HL-60 (cell line): Measurements from ENCODE around the gene TMEM163.

Experiments used
- DNase-seq, 2 experiments: peaks; one replicate each; pipeline ENCODE4 v3.0.0-alpha.2; 2010 to 2020; ENCODE audit warnings: low read depth in 1 of 2, low spot score in 1 of 2
- H3K27ac ChIP-seq: fragments of 250-450 bp; sonication (Bioruptor Pico); replicated peaks from 2 replicates; pipeline ENCODE4 v1.5.1; 2020; ENCODE audit warnings: mild to moderate bottlenecking, moderate library complexity
- H3K27me3 ChIP-seq: fragments of 250-450 bp; sonication (Bioruptor Pico); 2 replicates; pipeline ENCODE4 v1.5.1; 2021; ENCODE audit warnings: mild to moderate bottlenecking, moderate library complexity; ENCODE audit not compliant: insufficient read depth, poor library complexity, severe bottlenecking
- H3K4me3 ChIP-seq: replicated peaks from 2 replicates; pipeline ENCODE4 v1.5.1; 2011; ENCODE audit warnings: mild to moderate bottlenecking, control low read depth, low read length; ENCODE audit not compliant: insufficient read depth
- GABPA ChIP-seq: IDR thresholded peaks from 2 replicates; pipeline ENCODE4 v1.6.1; 2012; ENCODE audit warnings: low read depth
- POLR2AphosphoS5 ChIP-seq: IDR thresholded peaks from 2 replicates; pipeline ENCODE4 v1.6.1; 2012; ENCODE audit warnings: low read depth
- REST ChIP-seq: IDR thresholded peaks from 2 replicates; pipeline ENCODE4 v1.6.1; 2012; ENCODE audit warnings: low read depth; ENCODE audit not compliant: insufficient replicate concordance
- SPI1 ChIP-seq: IDR thresholded peaks from 2 replicates; pipeline ENCODE4 v1.6.1; 2012; ENCODE audit warnings: low read depth, mild to moderate bottlenecking, borderline replicate concordance
- TF ChIP-seq, protein P1 (sequence below): IDR thresholded peaks from one replicate; pipeline ENCODE4 v1.5.1; 2011; ENCODE audit warnings: low read length, control low read depth, inconsistent platforms; ENCODE audit not compliant: insufficient read depth

TMEM163 gene

GRCh38 chr2:134489732-134490384 is 228.9 kb downstream of the TMEM163 start:
- DNase-seq, result no peak
- TF ChIP-seq POLR2AphosphoS5 (no peak), REST (no peak), SPI1 (no peak), GABPA (no peak)
- H3K27me3 ChIP-seq, result peaks cover 20% of the 10 kb centered on the region
- H3K27ac ChIP-seq, result no peak overlapping the region
- no peak overlapping the region for H3K4me3 ChIP-seq

- Histone ChIP-seq H3K27me3 (peaks cover 12% of the 10 kb centered on the region), H3K27ac (no peak overlapping the region), H3K4me3 (no peak overlapping the region)
- no peak for DNase-seq
- TF ChIP-seq POLR2AphosphoS5, result no peak
- no peak for TF ChIP-seq REST
- TF ChIP-seq, protein P1, sequence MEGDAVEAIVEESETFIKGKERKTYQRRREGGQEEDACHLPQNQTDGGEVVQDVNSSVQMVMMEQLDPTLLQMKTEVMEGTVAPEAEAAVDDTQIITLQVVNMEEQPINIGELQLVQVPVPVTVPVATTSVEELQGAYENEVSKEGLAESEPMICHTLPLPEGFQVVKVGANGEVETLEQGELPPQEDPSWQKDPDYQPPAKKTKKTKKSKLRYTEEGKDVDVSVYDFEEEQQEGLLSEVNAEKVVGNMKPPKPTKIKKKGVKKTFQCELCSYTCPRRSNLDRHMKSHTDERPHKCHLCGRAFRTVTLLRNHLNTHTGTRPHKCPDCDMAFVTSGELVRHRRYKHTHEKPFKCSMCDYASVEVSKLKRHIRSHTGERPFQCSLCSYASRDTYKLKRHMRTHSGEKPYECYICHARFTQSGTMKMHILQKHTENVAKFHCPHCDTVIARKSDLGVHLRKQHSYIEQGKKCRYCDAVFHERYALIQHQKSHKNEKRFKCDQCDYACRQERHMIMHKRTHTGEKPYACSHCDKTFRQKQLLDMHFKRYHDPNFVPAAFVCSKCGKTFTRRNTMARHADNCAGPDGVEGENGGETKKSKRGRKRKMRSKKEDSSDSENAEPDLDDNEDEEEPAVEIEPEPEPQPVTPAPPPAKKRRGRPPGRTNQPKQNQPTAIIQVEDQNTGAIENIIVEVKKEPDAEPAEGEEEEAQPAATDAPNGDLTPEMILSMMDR, result no peak
- TF ChIP-seq GABPA, result no peak
- TF ChIP-seq SPI1, result no peak
Measured at GRCh38 chr2:134482766-134483340, 235.9 kb downstream of the TMEM163 start.

DNA sequence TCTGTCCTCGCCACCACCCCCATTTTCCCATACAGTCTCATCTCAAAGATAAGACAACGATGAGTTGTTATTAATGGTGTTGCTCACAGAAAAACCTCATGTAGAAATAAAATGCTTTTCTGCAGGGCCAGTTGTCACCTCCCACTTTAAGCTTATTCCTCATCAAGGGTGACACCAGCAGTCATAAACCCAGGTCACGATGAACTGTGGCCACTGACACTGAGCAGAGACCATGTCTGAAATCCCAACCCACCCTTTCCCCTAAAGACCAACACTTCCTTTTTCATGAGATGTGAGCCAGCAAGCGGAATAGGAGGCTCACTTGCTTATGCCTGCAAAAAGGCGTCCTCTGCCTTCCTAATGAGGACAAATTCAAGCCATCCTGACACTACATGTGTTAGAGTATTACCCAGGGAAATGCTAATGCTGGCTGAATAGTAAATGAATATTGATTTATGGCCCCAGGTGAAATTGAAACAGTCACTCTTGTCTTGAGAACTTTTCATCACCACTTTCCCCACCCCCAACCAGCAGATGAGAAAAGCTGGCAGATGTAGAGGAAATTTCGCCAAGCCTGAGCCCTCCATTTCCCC is 236.6 kb downstream of the TMEM163 start:
- Histone ChIP-seq H3K27me3 (peaks cover 8% of the 10 kb centered on the region), H3K27ac (no peak overlapping the region), H3K4me3 (no peak overlapping the region)
- DNase-seq, result no peak
- no peak for TF ChIP-seq SPI1
- TF ChIP-seq GABPA, result no peak
- no peak for TF ChIP-seq POLR2AphosphoS5
- TF ChIP-seq, protein P1, result no peak
- no peak for TF ChIP-seq REST
